ENCODE measurements around the gene TREML2. TPM values are rescaled to one million over a fixed set of nuclear protein-coding genes. Genes with fewer than 3 reads are reported as not detected.

TREML2 gene
- total and polyA plus RNA-seq, 2 of the 13 experiments (the other 11 are each of a cell fraction or from before 2014, with no cell fraction given) = not detected

GRCh38 chr6:41228616-41229015 is 27.7 kb upstream of the TREML2 start:
- no peak for DNase-seq (ENCODE audit: low spot score)
- CTCF ChIA-PET (ENCODE audit: low intra/inter-chr PET ratio, low total read pairs) = no interaction called here
- Histone ChIP-seq H2AFZ (ENCODE audit: low read length) (no peak overlapping the region), H3K4me1 (ENCODE audit: insufficient read depth, low read length) (no peaks in the 10 kb centered on the region), H4K20me1 (ENCODE audit: insufficient read depth, low read length) (no peaks in the 10 kb centered on the region), H3K27me3 (ENCODE audit: control insufficient read depth in 1 of 2, insufficient read depth in 2 of 2, low read length in 2 of 2) (peaks cover 0 to 17% of the 10 kb centered on the region in 2 experiments; a peak in 2 of 5 replicates), H3K79me2 (ENCODE audit: insufficient read depth, low read length) (no peaks in the 10 kb centered on the region), H3K4me2 (ENCODE audit: low read depth, low read length) (no peak overlapping the region), H3K9ac (ENCODE audit: insufficient read depth, low read depth, low read length) (no peak overlapping the region), H3K9me3 (ENCODE audit: low read length) (no peaks in the 10 kb centered on the region), H3K36me3 (replicated peaks in 1 of 2; ENCODE audit: control insufficient read depth in 1 of 2, insufficient read depth in 2 of 2, low read length in 2 of 2) (no peaks in the 10 kb centered on the region), H3K27ac (ENCODE audit: extremely low read length, insufficient read depth, low read length) (no peak overlapping the region), H3K4me3 (replicated peaks in 1 of 3; ENCODE audit: insufficient read depth in 1 of 3, low read depth in 2 of 3, low read length in 3 of 3) (no peak overlapping the region)
- intact Hi-C loops (cut with micrococcal nuclease; ENCODE audit: unreplicated experiment) = no loop called here
- 2% methylated on average over 5 of the region's 5 CpGs for WGBS (ENCODE audit: low lambda C conversion rate)
- POLR2A ChIA-PET = no interaction called here
- TF ChIP-seq ATF7 (IDR thresholded peaks at IDR 0.05) (no peak), ATF7 (CRISPR knock-in tag; IDR thresholded peaks at IDR 0.05) (no peak), CCDC6 (CRISPR knock-in tag; IDR thresholded peaks at IDR 0.05) (no peak), JARID2 (CRISPR knock-in tag; IDR thresholded peaks at IDR 0.05; ENCODE audit: insufficient replicate concordance) (no peak), CENPT (CRISPR knock-in tag; IDR thresholded peaks at IDR 0.05; ENCODE audit: low read depth) (no peak), NFATC3 (CRISPR knock-in tag; IDR thresholded peaks at IDR 0.05) (no peak), BCL3 (CRISPR knock-in tag; IDR thresholded peaks at IDR 0.05) (no peak), GMEB1 (CRISPR knock-in tag; IDR thresholded peaks at IDR 0.05; ENCODE audit: borderline replicate concordance) (no peak), FOSL2 (CRISPR knock-in tag; IDR thresholded peaks at IDR 0.05) (no peak), MIXL1 (CRISPR knock-in tag; IDR thresholded peaks at IDR 0.05) (no peak), ZSCAN29 (CRISPR knock-in tag; conservative IDR thresholded peaks at IDR 0.05) (no peak)
- TF ChIP-seq, protein P1, sequence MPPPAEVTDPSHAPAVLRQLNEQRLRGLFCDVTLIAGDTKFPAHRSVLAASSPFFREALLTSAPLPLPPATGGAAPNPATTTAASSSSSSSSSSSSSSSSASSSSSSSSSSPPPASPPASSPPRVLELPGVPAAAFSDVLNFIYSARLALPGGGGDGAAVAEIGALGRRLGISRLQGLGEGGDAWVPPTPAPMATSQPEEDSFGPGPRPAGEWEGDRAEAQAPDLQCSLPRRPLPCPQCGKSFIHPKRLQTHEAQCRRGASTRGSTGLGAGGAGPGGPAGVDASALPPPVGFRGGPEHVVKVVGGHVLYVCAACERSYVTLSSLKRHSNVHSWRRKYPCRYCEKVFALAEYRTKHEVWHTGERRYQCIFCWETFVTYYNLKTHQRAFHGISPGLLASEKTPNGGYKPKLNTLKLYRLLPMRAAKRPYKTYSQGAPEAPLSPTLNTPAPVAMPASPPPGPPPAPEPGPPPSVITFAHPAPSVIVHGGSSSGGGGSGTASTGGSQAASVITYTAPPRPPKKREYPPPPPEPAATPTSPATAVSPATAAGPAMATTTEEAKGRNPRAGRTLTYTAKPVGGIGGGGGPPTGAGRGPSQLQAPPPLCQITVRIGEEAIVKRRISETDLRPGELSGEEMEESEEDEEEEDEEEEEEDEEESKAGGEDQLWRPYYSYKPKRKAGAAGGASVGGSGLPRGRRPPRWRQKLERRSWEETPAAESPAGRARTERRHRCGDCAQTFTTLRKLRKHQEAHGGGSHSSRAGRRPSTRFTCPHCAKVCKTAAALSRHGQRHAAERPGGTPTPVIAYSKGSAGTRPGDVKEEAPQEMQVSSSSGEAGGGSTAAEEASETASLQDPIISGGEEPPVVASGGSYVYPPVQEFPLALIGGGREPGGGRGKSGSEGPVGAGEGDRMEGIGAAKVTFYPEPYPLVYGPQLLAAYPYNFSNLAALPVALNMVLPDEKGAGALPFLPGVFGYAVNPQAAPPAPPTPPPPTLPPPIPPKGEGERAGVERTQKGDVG (CRISPR knock-in tag; IDR thresholded peaks at IDR 0.05; ENCODE audit: borderline replicate concordance) = no peak
- TF ChIP-seq, protein P2, sequence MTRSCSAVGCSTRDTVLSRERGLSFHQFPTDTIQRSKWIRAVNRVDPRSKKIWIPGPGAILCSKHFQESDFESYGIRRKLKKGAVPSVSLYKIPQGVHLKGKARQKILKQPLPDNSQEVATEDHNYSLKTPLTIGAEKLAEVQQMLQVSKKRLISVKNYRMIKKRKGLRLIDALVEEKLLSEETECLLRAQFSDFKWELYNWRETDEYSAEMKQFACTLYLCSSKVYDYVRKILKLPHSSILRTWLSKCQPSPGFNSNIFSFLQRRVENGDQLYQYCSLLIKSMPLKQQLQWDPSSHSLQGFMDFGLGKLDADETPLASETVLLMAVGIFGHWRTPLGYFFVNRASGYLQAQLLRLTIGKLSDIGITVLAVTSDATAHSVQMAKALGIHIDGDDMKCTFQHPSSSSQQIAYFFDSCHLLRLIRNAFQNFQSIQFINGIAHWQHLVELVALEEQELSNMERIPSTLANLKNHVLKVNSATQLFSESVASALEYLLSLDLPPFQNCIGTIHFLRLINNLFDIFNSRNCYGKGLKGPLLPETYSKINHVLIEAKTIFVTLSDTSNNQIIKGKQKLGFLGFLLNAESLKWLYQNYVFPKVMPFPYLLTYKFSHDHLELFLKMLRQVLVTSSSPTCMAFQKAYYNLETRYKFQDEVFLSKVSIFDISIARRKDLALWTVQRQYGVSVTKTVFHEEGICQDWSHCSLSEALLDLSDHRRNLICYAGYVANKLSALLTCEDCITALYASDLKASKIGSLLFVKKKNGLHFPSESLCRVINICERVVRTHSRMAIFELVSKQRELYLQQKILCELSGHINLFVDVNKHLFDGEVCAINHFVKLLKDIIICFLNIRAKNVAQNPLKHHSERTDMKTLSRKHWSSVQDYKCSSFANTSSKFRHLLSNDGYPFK (CRISPR knock-in tag; IDR thresholded peaks at IDR 0.05; ENCODE audit: borderline replicate concordance) = no peak
- ATAC-seq = peak; percentile 25; the same call in 1 of the 3 replicates
- BruUV-seq (replicated peaks) = no TSS peak
- no peak for FAIRE-seq
- in situ Hi-C loops (cut with HindIII; ENCODE audit: extremely low pct_ligation_motif_present, low pct_unique_long_range_greater_than_20kb) = no loop called here
